Stimulated activated naive CD4-positive, alpha-beta T cell (primary cell): ENCODE data around the gene PEX11B.
"Not testable (repeated sequence)": the region's sequence is repeated elsewhere in the genome, so short reads cannot be mapped to it uniquely, and the experiment has no call there.

Experiments
- DNase-seq, 6 experiments: peaks; one replicate each; lab custom pipeline; 2025; lab: John Stamatoyannopoulos, UW

The PEX11B gene

GRCh38 chr1:145952903-145953302 is 34.4 kb upstream of the PEX11B start:
- no peak for DNase-seq

- no peak for DNase-seq
Observed at GRCh38 chr1:145951526-145951925, 33.0 kb upstream of the PEX11B start.

- DNase-seq: no peak
Observed at GRCh38 chr1:145949219-145949618, 30.7 kb upstream of the PEX11B start.

- DNase-seq: no peak
Observed at GRCh38 chr1:145947551-145947950, 29.0 kb upstream of the PEX11B start.

- DNase-seq: no peak
Observed at GRCh38 chr1:145946477-145946986, 28.0 kb upstream of the PEX11B start.

GRCh38 chr1:145944532-145944931 is 26.0 kb upstream of the PEX11B start:
- no peak for DNase-seq

- no peak for DNase-seq
Observed at GRCh38 chr1:145942871-145943270, 24.4 kb upstream of the PEX11B start.

- DNase-seq: no peak
Observed at GRCh38 chr1:145942405-145942804, 23.9 kb upstream of the PEX11B start.

GRCh38 chr1:145937436-145937835 is 18.9 kb upstream of the PEX11B start:
- no peak for DNase-seq

- no peak for DNase-seq
Observed at GRCh38 chr1:145936247-145936646, 17.7 kb upstream of the PEX11B start.

GRCh38 chr1:145935708-145936107 is 17.2 kb upstream of the PEX11B start:
- DNase-seq: no peak

- peak in 4 of 6 experiments; percentile 7 to 64 (median 33) for DNase-seq
Observed at GRCh38 chr1:145932522-145933009, 14.0 kb upstream of the PEX11B start.

- no peak for DNase-seq
Observed at GRCh38 chr1:145927916-145928643, 9.6 kb upstream of the PEX11B start.

- DNase-seq: peak; percentile 79 to 97 (median 94)
Observed at GRCh38 chr1:145927063-145927886, 8.8 kb upstream of the PEX11B start, which contains the start of gene RBM8A. Gene RBM8A (minus strand): TSS chr1:145927484. CDS start chr1:145927426, 58 bp downstream.

GRCh38 chr1:145926686-145927062 is 8.2 kb upstream of the PEX11B start:
- peak in 1 of 6 experiments; percentile 38 for DNase-seq

- no peak for DNase-seq
Observed at GRCh38 chr1:145922266-145922665, 3.7 kb upstream of the PEX11B start.

- not testable (repeated sequence) for DNase-seq
Observed at GRCh38 chr1:145920297-145920696, 1.8 kb upstream of the PEX11B start.

GRCh38 chr1:145918992-145919939 is 749 bp upstream of the PEX11B start:
- DNase-seq: peak in 1 of 6 experiments; percentile 2

- no peak for DNase-seq
Observed at GRCh38 chr1:145917595-145917994, 922 bp downstream of the PEX11B start.

GRCh38 chr1:145916745-145917144 is 1.8 kb downstream of the PEX11B start:
- DNase-seq: no peak

- DNase-seq: no peak
Observed at GRCh38 chr1:145912128-145912641, 6.3 kb downstream of the PEX11B start.
